NCI-H774 (cell line): Measurements from ENCODE around the gene SHMT1.
A peak's percentile ranks its signal among the peaks of the same experiment; 100 is the strongest.
"Not testable (repeated sequence)": the region's sequence is repeated elsewhere in the genome, so short reads cannot be mapped to it uniquely, and the experiment has no call there.

Source experiments
- DNase-seq: peaks from one replicate; lab custom pipeline; 2025; lab: John Stamatoyannopoulos, UW

SHMT1 gene

DNA sequence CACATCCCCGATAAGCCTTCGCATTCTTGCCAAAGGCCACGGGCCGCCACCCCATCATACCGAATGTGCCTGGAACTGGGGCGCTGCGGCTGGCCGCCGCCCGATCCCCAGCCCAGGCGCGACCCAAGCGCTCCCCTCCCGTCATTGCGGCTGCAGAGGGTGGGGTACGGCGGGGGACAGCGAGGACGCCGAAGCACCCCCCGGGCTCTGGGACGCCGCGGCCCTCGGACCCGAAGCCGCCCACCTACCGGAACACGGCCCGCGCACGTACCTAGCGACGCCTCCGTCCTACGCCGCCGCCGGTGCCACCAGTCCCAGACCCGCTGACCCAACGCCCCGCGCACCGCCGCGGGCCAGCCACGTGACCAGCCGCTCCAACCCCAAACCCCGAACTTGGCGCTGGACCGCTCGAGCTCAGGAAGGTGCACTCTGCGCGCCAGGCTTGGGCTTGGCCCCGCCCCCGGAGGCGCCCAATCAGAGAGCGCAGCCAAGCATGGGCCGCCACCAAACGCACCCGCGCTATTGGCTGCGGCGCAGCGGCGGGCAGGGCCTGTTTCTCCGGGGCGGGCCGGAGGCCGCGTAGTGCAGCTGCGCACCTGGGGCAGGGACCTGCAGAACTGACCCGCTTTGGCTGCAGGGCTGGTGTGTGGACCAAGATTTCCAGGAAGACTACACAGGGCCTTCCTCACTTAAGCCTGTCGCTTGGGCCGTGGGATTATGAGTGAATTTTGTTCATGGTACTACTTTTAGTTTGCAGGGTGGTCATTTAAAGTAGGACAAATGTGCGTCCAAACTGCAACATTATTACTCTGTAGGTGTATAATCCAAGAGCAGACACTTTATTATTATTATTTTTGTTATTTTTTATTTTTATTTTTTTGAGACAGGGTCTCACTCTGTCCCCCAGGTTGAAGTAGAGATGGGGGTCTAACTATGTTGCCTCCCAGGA is at the start of gene SHMT1:
TSS of gene SHMT1 (minus strand) at position 450 of the 949 bp plus-strand sequence. CDS start 7,569 bp downstream, outside the sequence.
- peak; percentile 83 for DNase-seq

DNA sequence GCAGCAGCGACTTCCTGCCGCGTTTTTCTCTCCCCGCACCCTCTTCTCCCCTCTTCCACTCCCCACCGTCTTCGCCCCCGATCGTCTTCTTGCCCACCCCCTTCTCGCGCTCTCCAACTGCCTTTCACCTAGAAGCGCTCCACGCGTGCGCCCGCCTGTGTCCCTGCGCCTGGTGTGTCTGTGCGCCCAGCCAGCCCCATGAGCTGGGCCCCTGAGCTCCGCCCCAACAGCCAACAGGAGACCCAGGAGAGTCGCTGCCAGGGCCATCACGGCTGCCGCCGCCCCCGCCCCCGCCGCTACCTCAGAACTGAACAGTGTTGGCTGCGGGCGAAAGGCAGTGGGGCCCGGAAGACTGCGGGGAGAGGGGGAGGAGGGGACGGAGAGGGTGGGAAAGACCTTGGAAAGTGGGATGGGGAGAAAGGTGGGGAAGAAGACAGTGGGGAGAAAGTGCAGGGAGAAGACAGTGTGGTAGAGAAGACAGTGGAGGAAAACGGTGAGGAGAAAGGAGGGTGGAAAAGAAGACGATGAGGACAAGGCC is 48.7 kb upstream of the SHMT1 start:
- not testable (repeated sequence) for DNase-seq

DNA sequence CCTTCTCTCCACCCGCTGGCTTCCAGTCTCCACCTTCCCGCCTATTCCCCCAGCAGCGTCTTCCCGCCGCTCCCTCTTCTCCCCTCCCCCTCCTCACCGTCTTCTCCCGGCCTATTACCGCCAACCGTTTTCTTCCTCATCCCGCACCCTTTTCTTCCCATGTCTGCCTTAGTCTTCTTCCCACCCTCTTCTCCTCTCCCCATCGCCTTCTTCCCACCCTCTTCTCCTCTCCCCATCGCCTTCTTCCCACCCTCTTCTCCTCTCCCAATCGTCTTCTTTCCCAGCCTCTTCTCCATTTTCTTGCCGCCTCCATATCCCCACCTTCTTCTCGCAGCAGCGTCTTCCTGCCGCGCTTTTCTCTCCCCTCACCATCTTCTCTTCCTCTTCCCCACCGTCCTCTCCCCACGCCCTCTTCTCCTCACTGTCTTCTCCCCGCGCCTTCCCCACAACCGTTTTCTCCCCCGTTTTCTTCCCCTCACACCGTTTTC is 48.1 kb upstream of the SHMT1 start:
- DNase-seq, result not testable (repeated sequence)

DNA sequence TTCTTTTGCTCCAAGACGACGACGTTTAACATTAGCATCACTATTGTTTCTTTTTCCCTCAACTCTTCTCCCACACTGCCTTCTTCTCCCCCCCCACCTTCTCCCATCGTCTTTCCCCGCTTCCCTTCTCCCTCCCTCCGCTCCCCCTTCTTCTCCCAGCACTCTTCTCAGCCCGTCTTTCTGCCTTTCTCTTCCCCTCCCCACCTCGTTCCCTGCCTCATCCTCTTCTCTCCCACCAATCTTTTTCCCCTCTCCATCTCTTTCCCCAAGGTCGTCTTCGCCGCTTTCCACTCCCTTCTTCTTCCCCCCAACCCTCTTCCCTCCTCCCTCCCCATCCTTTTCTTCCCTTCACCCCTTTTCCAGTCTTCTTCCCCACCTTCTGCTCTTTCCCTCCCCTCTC is 47.4 kb upstream of the SHMT1 start:
- not testable (repeated sequence) for DNase-seq

DNA sequence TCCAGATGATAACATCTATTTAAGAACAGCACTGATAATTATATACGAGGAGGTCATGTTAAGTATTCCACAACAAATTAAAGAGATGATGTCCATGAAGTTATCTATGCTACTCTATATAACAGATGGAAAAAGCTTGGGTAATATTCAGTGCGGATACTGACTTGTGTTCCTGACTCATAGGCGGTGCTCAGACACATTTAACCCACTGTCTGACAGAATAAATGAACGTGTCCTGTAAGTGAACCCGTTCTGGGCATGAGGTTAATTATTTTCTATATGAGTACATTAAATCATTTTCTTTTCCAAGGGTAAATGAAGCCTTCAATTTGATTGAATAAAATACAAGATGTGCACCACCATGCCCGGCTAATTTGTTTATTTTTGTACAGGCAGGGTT is 46.0 kb upstream of the SHMT1 start:
- not testable (repeated sequence) for DNase-seq

DNA sequence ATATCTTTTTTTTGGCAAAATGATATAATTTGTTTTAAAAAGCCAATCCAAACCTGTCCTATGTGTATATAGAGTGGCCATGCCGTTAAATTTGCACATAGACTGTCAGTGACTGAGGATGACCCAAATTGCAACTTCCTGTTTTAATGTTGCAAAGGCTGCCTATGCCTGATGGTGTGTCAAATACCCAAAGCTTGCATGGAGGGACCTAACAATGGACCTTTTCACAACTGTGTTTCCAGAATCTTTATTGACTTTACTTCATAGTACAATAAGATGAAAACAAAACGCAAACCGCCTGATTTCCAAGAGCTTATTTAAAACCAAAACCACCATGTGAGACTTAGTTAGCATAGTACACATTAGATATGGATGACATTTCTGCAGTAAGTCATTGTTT is 45.6 kb upstream of the SHMT1 start:
- DNase-seq, result not testable (repeated sequence)

DNA sequence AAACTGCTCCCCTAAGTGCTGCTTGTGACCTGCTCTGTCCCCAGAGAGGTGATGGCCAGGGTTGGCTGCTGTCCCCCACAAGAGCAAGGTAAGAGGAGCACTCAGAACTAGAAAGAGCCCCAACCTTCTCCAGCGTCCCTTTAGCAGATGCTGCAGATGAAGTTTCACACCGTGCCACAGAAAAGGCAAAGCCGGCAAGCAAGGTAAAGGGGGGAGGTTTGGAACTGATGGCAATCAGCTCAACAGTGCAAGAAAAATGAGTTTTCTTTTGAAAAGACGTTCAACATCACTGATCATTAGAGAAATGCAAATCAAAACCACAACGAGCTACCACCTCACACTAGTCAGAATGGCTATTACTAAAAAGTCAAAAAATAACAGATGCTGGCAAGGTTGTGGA is 40.3 kb upstream of the SHMT1 start:
- DNase-seq, result not testable (repeated sequence)

DNA sequence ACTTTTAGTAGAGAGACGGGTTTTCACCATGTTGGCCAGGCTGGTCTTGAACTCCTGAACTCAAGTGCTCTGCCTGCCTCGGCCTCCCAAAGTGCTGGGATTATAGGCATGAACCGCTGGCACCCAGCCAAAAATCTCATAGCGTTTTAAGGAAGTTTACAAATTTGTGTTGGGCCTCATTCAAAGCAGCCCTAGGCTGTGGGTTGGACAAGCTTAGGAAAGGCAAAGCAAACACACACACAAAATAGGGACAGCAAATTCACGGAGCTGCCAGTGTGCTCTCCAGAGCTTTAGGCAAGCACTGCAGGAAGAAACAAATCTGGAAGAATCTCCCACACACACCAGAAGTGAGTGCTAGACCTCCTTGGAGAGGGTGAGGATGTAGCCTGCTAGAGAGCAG is 39.8 kb upstream of the SHMT1 start:
- DNase-seq, result not testable (repeated sequence)

DNA sequence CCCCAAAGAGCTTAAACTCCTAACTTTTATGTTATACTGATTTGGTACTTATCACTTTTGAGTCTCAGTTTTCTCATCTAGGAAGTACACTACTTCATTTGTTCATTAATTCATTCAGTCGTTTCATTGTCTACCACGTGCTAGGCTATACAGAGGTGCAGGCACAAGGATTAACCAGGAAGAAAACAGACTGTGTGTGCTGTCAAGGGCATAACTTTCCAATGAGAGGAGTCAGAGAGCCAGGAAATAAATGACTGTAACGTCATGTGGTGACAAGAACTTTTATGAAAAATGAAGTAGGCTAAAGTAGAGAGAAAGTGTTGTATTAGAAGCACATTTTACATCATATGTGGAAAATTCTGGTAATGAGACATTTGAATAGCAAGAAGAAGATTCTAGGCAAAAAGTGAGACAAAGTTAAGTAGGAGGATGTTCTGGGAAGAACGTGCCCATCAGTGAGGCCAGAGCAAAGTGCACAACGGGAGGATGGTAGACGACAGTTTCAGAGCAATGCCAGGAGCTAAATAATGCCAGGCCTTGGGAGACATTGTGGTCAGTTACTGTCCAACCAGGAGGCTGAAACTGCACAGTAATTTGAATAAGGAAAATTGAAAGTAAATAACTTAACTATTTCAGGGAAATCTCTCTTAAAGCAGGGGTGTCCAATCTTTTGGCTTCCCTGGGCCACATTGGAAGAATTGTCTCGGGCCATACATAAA is 38.7 kb upstream of the SHMT1 start:
- not testable (repeated sequence) for DNase-seq

DNA sequence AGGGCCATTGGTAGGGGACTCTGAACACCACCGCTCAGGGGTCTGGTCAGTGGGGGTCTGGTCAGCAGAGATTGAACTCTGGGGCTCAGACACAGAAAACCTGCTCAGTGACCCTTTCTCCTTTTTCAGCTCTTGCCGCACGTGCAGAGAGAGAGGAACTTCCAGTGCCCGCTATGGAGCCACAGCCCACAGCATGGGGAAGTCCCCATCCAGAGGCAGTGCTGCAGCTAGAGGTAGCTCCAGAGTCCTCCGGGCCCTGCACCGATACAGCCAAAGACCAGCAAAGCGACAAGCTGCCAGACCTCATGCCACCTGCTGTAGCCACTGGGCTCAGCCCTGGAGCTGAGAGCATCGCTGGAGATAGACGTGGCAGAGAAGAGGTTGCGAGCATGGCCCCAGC is 25.4 kb upstream of the SHMT1 start:
- not testable (repeated sequence) for DNase-seq

DNA sequence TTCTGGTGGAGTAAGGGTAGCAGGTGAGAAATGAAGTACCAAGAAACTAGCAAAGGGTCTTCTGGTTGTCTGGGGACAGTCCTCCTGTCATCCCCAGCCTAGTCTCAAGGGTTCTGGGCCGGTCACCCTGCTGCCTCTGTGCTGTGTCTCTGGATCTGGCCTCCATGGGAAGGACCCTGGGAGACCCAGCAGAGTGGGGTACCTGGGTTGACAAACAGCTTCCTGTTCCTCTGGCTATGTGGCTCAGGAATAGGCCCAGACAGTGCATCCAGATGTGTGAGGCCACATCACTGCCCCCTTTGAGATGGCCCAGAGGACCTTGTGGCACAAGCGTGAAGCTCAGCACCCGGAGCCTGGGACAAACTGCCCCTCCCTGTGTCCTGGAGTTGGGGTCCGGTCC is 24.9 kb upstream of the SHMT1 start:
- not testable (repeated sequence) for DNase-seq

DNA sequence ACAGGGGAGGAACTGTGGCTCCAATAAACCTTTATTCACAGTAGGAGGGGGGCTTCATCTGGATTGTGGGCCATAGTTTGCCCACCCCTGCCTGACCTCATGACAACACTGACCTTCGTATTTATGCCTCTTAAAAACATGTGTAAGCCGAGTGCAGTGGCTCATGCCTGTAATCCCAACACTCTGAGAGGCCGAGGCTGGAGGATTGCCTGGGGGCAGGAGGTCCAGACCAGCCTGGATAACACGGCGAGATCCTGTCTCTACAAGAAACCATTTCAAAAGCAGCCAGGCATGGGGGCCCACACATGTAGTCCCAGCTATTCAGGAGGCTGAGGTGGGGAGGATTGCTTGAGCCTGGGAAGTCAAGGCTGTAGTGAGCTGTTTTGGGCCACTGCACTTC is 24.2 kb upstream of the SHMT1 start:
- not testable (repeated sequence) for DNase-seq

DNA sequence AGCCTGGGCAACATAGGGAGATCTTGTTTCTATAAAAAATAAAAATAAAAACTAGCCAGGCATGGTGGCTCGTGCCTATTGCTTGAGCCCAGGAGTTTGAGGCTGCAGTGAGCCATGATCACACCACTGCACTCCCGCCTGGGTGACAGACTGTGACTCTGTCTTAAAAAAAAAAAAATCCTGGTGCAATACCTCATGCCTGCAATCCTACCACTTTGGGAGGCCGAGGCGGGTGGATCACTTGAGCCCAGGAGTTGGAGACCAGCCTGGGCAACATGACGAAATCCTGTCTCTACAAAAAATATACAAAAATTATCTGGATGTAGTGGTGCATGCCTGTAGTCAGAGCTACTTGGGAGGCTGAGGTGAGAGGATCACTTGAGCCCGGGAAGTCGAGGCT is 20.9 kb upstream of the SHMT1 start:
- not testable (repeated sequence) for DNase-seq

DNA sequence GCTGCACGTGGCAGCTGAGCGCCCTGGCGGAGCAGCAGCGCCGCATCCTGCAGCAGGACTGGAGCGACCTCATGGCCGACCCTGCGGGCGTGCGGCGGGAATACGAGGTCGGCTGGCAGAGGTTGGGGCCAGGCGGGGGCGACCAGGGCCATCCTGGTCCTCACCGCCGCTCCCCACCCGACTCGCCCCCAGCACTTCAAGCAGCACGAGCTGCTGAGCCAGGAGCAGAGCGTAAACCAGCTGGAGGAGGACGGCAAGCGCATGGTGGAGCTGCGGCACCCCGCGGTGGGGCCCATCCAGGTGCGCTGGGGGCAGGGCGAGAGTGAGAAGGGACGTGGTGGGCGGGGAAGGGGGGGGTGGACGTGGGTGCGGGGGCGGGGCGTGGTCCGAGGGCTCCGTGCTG is 19.7 kb upstream of the SHMT1 start:
- DNase-seq, result not testable (repeated sequence)

DNA sequence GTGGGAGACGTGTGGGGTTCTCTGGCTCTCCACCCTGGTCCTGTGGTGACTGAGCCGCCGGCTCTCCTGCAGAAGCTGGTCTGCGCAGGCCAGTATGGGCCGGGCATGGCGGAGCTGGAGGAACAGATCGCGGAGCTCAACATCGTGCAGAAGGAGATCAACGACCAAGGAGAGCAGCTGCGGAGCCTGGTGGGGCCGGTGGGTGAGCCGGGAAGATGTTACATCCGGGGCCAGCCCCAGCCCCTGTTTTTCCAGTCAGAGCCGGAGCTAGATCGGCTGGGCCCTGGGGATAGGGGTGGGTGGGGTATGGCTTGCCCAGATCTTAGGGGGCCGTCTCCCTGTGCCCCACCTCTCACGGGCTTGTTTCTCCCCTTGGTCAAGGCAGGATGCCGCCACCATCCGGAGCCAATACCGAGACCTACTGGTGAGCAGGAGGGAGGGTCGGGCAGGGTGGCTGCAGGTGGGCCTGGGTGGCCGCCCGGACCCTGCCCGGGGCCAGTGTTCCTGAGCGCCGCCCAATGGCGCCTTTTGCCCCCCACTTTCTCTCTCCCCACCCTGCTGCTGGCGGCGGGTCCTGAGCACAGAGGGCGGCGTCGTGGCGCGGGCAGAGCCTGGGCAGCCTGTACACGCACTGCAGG is 19.2 kb upstream of the SHMT1 start:
- DNase-seq, result no peak

DNA sequence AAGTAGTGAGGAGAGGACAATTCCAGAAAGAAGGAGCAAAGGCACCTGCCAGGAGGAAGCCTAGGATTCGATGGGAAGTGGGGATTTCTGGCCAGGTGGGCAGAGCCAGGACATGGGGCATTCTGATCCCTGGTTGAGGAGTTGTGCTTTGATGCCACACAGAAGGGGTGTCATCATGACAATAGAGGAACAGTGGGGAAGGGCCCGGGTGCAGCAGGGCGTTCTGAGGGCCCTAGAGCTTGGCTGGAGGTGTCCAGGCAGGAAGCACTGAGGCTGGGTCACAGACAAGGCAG is 18.5 kb upstream of the SHMT1 start:
- DNase-seq, result no peak

DNA sequence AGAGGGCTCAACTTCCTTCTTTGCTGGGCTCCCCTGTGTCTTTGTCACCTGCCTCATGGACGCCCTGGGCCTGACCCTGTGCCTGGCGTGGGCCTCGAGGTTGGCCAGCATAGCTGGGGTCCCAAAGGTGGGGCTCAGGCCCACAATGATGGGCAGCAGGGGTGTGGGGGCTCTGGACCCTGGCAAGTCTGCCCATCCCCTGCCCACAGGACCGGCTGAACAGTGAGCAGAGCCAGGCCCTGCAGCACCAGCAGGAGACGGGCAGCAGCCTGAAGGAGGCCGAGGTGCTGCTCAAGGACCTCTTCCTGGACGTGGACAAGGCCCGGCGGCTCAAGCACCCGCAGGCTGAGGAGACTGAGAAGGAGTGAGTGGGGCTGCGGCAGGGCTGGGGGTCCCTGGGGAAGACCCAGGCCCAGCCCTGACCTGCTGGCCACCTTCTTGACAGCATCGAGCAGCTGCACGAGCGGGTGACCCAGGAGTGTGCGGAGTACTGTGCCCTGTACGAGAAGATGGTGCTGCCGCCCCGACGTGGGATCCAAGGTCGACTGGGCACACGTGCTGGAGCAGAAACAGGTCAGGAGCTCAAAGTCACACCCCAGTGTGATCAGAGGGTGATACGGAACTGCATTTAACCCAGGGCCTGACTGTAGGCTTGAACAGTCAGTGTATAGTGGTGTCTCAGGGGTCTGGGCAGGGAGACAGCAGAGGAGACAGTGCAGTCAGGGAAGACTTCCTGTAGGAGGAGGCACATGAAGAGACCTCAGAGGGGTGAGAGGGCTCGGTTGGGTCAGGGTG is 18.0 kb upstream of the SHMT1 start:
- no peak for DNase-seq

DNA sequence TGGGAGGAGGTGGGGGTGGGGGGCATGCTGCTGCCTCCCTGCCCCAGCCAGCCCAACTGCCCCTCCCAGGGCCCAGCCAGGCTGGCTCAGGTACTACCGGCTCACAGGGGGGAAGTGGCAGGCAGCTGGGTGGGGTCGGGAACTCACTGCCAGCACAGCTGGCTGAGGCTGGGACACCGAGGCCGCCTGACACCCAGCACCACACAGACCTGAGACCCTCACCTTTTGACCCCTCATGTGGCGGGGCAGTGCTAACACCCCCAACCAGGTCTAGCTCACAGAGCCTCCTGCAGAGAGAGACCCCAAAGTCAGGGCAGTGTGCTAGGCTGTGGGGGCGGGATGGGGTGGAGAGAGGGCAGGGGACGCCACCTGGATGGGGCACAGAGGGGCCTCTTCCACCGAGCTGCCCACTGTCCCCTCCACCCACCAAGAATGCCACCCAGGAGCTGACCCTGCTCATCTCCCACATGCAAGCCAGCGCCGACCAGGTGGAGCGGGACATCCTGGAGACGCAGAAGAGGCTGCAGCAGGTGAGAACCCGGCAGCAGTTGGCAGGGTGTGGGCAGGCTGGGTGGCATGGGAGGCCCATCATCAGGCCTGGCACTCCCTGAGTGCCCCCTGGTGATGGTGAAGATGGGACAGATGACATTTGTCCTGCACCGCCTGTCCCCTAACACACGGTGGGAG is 17.3 kb upstream of the SHMT1 start:
- DNase-seq, result no peak

DNA sequence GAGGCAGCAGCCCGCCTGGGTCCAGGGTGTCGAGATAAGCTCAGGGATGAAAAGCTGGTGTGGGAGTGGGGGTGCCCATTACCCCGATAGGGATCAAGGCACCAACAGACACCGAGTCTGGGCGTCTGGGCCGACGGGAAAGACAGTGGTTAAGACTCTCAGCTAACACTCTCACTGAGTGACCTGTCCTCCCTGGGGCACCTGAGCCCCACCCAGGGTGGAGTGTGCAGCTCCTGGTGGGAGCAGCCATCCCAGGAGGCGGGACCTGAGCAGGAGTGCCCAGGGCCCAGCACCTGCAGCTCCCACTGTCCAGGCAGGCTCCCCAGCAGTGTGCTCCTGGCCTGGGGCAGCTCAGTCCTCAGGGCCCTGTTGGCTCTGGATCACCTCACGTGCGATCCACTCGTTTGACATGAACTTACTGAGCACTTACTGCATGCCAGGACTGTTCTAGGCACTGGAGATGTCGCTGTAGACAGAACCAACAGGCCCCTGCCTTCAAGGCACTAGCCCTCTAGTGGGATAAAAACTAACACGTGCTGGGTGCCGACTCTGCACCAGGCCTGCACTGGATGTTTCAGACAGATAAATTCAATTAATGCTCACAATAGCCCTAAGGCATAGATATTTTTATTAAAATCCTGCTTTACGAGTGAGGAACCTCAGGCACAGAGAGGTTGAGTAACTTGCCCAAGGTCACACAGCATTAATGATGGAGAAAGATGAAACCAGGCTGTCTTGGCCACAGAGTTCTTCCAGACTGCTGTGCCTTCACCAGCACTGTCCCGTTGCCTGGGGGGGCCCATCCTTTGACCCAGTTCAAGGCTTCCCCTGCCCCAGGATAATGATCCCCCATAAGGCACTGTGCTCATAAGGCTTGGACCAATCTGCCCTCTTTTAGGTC is 16.1 kb upstream of the SHMT1 start:
- DNase-seq, result no peak

DNA sequence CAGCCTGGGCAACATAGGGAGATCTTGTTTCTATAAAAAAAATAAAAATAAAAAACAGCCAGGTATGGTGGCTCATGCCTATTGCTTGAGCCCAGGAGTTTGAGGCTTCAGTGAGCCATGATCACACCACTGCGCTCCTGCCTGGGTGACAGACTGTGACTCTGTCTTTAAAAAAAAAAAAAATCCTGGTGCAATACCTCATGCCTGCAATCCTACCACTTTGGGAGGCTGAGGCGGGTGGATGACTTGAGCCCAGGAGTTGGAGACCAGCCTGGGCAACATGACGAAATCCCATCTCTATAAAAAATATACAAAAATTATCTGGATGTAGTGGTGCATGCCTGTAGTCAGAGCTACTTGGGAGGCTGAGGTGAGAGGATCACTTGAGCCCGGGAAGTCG is 15.3 kb upstream of the SHMT1 start:
- DNase-seq, result not testable (repeated sequence)
